K562 (cell line): ENCODE data around the gene SPATA13. TPM values are rescaled to one million over a fixed set of nuclear protein-coding genes. Genes with fewer than 3 reads are reported as not detected.

Source experiments
- ATAC-seq: fragments of 200-7000 bp; cut with Tn5 transposase; 3 replicates; pipeline ENCODE4 v1.9.1; 2020; ENCODE audit warnings: moderate library complexity
- BruUV-seq: library from RNA; stranded (reverse); fragments of 400-500 nt; replicated peaks from 2 replicates; lab custom pipeline; 2021; lab: Mats Ljungman, UMichigan
- CTCF ChIA-PET: fragments of 300-600 bp; formaldehyde crosslinking; extraction: SDS; loops from one replicate; lab custom pipeline; 2021; ENCODE audit warnings: low intra/inter-chr PET ratio; lab: Yijun Ruan, JAX
- POLR2A ChIA-PET: fragments of 300-600, 350-650 bp; sonication (Branson Sonifier 250); formaldehyde crosslinking; extraction: SDS; loops from one replicate; lab custom pipeline; 2021; ENCODE audit warnings: antibody characterized with exemption, inconsistent platforms; lab: Yijun Ruan, JAX
- DNase-seq, 4 experiments: peaks; one replicate each; pipeline versions ENCODE4 v3.0.0 to v3.0.0-alpha.2; 2011 to 2018; ENCODE audit warnings: low spot score in 3 of 4, mixed read lengths in 3 of 4; ENCODE audit errors: extremely low read depth in 1 of 4
- FAIRE-seq: peaks from 2 replicates; lab custom pipeline; 2011; peaks lifted over from hg19 to GRCh38; lab: Jason Lieb, UNC
- H2AFZ ChIP-seq: 2 replicates; pipeline ENCODE4 v1.6.0; 2011; ENCODE audit warnings: low read depth, low read length, control low read depth, inconsistent platforms
- H3K27ac ChIP-seq: fragments of 200-600 bp; 3 replicates; pipeline ENCODE4 v1.8.0; 2011; ENCODE audit warnings: low read depth, mild to moderate bottlenecking, control low read depth, inconsistent platforms, low read length, moderate library complexity, mixed read lengths; ENCODE audit errors: extremely low read depth
- H3K27me3 ChIP-seq, 2 experiments: fragments of 300-600 bp in 1 of 2; 2 replicates in 1 of 2; 3 replicates in 1 of 2; pipeline versions ENCODE4 v1.6.0 to v1.8.0; 2011; ENCODE audit warnings: inconsistent platforms in 2 of 2, low read length in 2 of 2, mild to moderate bottlenecking in 1 of 2, mixed read lengths in 1 of 2, moderate library complexity in 1 of 2; ENCODE audit not compliant: control insufficient read depth in 2 of 2, insufficient read depth in 2 of 2
- H3K36me3 ChIP-seq: fragments of 300-600 bp; 3 replicates; pipeline ENCODE4 v1.8.0; 2011; ENCODE audit warnings: mild to moderate bottlenecking, low read length, inconsistent platforms; ENCODE audit not compliant: control insufficient read depth, insufficient read depth
- H3K4me1 ChIP-seq, 2 experiments: fragments of 200-600 bp in 1 of 2; replicated peaks in 1 of 2; 2 replicates in 1 of 2; 3 replicates in 1 of 2; pipeline versions ENCODE4 v1.5.1 to v1.8.0; 2011; ENCODE audit warnings: inconsistent platforms in 2 of 2, low read length in 2 of 2, mild to moderate bottlenecking in 1 of 2, mixed read lengths in 1 of 2, moderate library complexity in 1 of 2; ENCODE audit not compliant: control insufficient read depth in 2 of 2, insufficient read depth in 2 of 2
- H3K4me2 ChIP-seq: 2 replicates; pipeline ENCODE4 v1.6.1; 2011; ENCODE audit warnings: low read length, control low read depth, inconsistent platforms, mixed read lengths; ENCODE audit not compliant: insufficient read depth
- H3K4me3 ChIP-seq: fragments of 200-600 bp; sonication (generic), shearing (Covaris generic); 2 replicates; pipeline ENCODE4 v1.5.1; 2016; ENCODE audit warnings: control low read depth, inconsistent platforms
- H3K79me2 ChIP-seq: fragments of 200-600 bp; 3 replicates; pipeline ENCODE4 v1.8.0; 2011; ENCODE audit warnings: low read length, inconsistent platforms; ENCODE audit not compliant: control insufficient read depth, insufficient read depth
- H3K9ac ChIP-seq, 2 experiments: 2 replicates each; pipeline versions ENCODE4 v1.6.0 to v1.6.1; 2011; ENCODE audit warnings: low read depth in 2 of 2, low read length in 2 of 2, control low read depth in 1 of 2, inconsistent platforms in 1 of 2, mild to moderate bottlenecking in 1 of 2, mixed read lengths in 1 of 2; ENCODE audit not compliant: insufficient read depth in 1 of 2
- H3K9me1 ChIP-seq: one replicate; pipeline ENCODE4 v1.6.0; 2011; ENCODE audit warnings: inconsistent platforms, mild to moderate bottlenecking, low read length, moderate library complexity; ENCODE audit not compliant: control insufficient read depth, insufficient read depth
- H3K9me3 ChIP-seq: replicated peaks from 2 replicates; pipeline ENCODE4 v1.5.1; 2011; ENCODE audit warnings: low read depth, low read length, inconsistent platforms; ENCODE audit not compliant: control insufficient read depth, insufficient read depth
- H4K20me1 ChIP-seq: replicated peaks from 2 replicates; pipeline ENCODE4 v1.6.1; 2011; ENCODE audit warnings: low read length, inconsistent platforms, mixed read lengths; ENCODE audit not compliant: control insufficient read depth, insufficient read depth
- ADNP ChIP-seq: fragments of 200-800 bp; sonication (Bioruptor generic); IDR thresholded peaks from 2 replicates; pipeline ENCODE4 v1.6.1; 2016; ENCODE audit warnings: missing genetic modification characterization, missing compliant biosample characterization
- ARID1B ChIP-seq: fragments of 450-650 bp; IDR thresholded peaks from 2 replicates; pipeline ENCODE4 v1.6.1; 2016; ENCODE audit warnings: antibody characterized with exemption, mild to moderate bottlenecking, inconsistent platforms
- ARID2 ChIP-seq: fragments of 450-650 bp; IDR thresholded peaks from 2 replicates; pipeline ENCODE4 v1.6.1; 2017; ENCODE audit warnings: antibody characterized with exemption, mild to moderate bottlenecking
- L3MBTL2 ChIP-seq: fragments of 450-650 bp; IDR thresholded peaks from 2 replicates; pipeline ENCODE4 v1.6.1; 2016; ENCODE audit warnings: mild to moderate bottlenecking, moderate library complexity
- NELFE ChIP-seq: IDR thresholded peaks from 2 replicates; pipeline ENCODE4 v1.6.1; 2011; ENCODE audit warnings: mild to moderate bottlenecking; ENCODE audit not compliant: insufficient read depth, insufficient read length
- OTX1 ChIP-seq: fragments of 450-650 bp; formaldehyde crosslinking; IDR thresholded peaks from 2 replicates; pipeline ENCODE4 v1.4.0; 2022; ENCODE audit warnings: mild to moderate bottlenecking
- SLC30A9 ChIP-seq: fragments of 250-450 bp; sonication (Bioruptor Pico); IDR thresholded peaks from 2 replicates; pipeline ENCODE4 v1.8.0; 2022; ENCODE audit warnings: mild to moderate bottlenecking, moderate library complexity
- U2AF1 ChIP-seq: fragments of 200-400 bp; formaldehyde crosslinking; optimal IDR thresholded peaks from 2 replicates; pipeline ENCODE3; 2017; ENCODE audit warnings: mild to moderate bottlenecking, low read depth, low read length, moderate library complexity
- ZNF668 ChIP-seq: fragments of 250-450 bp; sonication (Bioruptor Pico); IDR thresholded peaks from 2 replicates; pipeline ENCODE4 v1.8.0; 2022; ENCODE audit warnings: mild to moderate bottlenecking, inconsistent platforms
- WGBS: fragments of 100-300 bp; shearing (Covaris generic); methylation state at CpG from one replicate; pipeline ENCODE4 v1.1.6; 2016; ENCODE audit warnings: low coverage, mixed read lengths; ENCODE audit not compliant: insufficient coverage; ENCODE audit errors: missing lambda C conversion rate; 5-methylcytosine and 5-hydroxymethylcytosine counted together
- in situ Hi-C: fragments of 300-500 bp; cut with MboI; formaldehyde crosslinking; loops from 4 replicates; pipeline ENCODE4 v1.15.0; 2018; ENCODE audit warnings: inconsistent platforms, mixed read lengths
- intact Hi-C: fragments of 100-400 bp; cut with micrococcal nuclease; formaldehyde crosslinking; loops from 2 replicates; pipeline ENCODE4 v1.14.2; 2022
- polyA plus RNA-seq, 8 experiments: library from polyadenylated mRNA; depleted of rRNA in 4 of 8; stranded (reverse) in 5 of 8; unstranded in 3 of 8; fragments of >200 nt; fragmentation: Nextera tagmentation in 2 of 8; fragmentation: Illumina TruSeq in 1 of 8; extraction: Ambion mirVana in 2 of 8; extraction: Trizol in 1 of 8; gene quantifications; 2 replicates each; pipeline versions ENCODE4 v1.2.1 to v1.2.3, GENCODE V29; 2011 to 2014; ENCODE audit warnings: inconsistent platforms in 1 of 8, missing spikeins in 1 of 8
- total RNA-seq, 7 experiments: library from RNA; depleted of rRNA in 6 of 7; stranded (reverse); fragments of >200 nt in 6 of 7; fragmentation: Illumina TruSeq in 2 of 7; extraction: Trizol in 2 of 7; gene quantifications; 2 replicates each; pipeline versions ENCODE4 v1.2.1 to v1.2.3, GENCODE V29; 2011 to 2021; ENCODE audit warnings: low replicate concordance in 1 of 7
- TF ChIP-seq, protein P1 (sequence below), 2 experiments: fragments of 450-650 bp; IDR thresholded peaks; 2 replicates each; pipeline ENCODE4 v1.6.1; 2016
- TF ChIP-seq, protein P2 (sequence below): fragments of 450-650 bp; formaldehyde crosslinking; IDR thresholded peaks from 2 replicates; pipeline ENCODE4 v1.4.0; 2022; ENCODE audit warnings: missing genetic modification characterization

Gene SPATA13
- total and polyA plus RNA-seq, 9 of the 15 experiments (the other 6 are each of a cell fraction or from before 2014, with no cell fraction given) = 0.08 to 0.99 (median 0.21) TPM; not detected in 2

DNA sequence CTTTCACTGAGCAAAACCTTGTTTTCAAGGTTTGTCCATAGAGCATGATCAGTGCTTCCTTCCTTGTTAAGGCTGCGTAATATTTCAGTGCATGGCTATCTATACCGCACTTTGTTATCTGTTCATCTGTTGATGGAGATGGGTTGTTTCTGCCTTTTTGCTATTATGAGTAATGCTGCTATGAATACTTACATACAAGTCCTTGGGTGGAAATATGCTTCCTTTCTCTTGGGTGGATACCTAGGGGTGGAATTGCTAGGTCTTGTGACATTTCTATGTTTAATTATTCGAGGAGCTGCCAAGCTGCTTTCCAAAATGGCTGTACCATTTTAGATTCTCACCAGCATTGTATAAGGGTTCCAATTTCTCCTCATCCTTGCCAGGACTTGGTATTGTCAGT, 70.9 kb downstream of the SPATA13 start:
- Histone ChIP-seq H2AFZ (no peak overlapping the region), H3K4me1 (no peaks in the 10 kb centered on the region), H3K9me3 (no peaks in the 10 kb centered on the region), H3K4me3 (no peak overlapping the region), H3K27me3 (no peaks in the 10 kb centered on the region), H3K9me1 (no peaks in the 10 kb centered on the region), H3K27ac (no peak overlapping the region), H3K4me2 (no peak overlapping the region), H3K9ac (no peak overlapping the region), H4K20me1 (no peaks in the 10 kb centered on the region; the same call in 1 of the 2 replicates), H3K36me3 (no peaks in the 10 kb centered on the region), H3K79me2 (no peaks in the 10 kb centered on the region)
- intact Hi-C loops (no loop called here), in situ Hi-C loops (loop anchor here (10.0 kb wide), 1 partner anchor 217 kb away; no protein-coding TSS in a partner anchor)
- WGBS = 4% methylated on average over 3 of the region's 3 CpGs
- CTCF ChIA-PET = no interaction called here
- DNase-seq = no peak
- ATAC-seq = no peak
- no peak for FAIRE-seq
- POLR2A ChIA-PET = no interaction called here
- TF ChIP-seq OTX1 (CRISPR knock-in tag) = no peak
- no peak for TF ChIP-seq ARID1B
- TF ChIP-seq ARID2 = no peak
- TF ChIP-seq, protein P1, sequence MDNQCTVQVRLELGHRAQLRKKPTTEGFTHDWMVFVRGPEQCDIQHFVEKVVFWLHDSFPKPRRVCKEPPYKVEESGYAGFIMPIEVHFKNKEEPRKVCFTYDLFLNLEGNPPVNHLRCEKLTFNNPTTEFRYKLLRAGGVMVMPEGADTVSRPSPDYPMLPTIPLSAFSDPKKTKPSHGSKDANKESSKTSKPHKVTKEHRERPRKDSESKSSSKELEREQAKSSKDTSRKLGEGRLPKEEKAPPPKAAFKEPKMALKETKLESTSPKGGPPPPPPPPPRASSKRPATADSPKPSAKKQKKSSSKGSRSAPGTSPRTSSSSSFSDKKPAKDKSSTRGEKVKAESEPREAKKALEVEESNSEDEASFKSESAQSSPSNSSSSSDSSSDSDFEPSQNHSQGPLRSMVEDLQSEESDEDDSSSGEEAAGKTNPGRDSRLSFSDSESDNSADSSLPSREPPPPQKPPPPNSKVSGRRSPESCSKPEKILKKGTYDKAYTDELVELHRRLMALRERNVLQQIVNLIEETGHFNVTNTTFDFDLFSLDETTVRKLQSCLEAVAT (IDR thresholded peaks at IDR 0.05) = no peak
- TF ChIP-seq U2AF1 = no peak
- no peak for TF ChIP-seq ADNP (tag)
- TF ChIP-seq, protein P2, sequence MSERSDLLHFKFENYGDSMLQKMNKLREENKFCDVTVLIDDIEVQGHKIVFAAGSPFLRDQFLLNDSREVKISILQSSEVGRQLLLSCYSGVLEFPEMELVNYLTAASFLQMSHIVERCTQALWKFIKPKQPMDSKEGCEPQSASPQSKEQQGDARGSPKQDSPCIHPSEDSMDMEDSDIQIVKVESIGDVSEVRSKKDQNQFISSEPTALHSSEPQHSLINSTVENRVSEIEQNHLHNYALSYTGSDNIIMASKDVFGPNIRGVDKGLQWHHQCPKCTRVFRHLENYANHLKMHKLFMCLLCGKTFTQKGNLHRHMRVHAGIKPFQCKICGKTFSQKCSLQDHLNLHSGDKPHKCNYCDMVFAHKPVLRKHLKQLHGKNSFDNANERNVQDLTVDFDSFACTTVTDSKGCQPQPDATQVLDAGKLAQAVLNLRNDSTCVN (CRISPR knock-in tag) = no peak
- no peak for TF ChIP-seq NELFE
- no peak for TF ChIP-seq SLC30A9 (CRISPR knock-in tag)
- TF ChIP-seq ZNF668 (CRISPR knock-in tag) = no peak
- TF ChIP-seq L3MBTL2 = no peak
- BruUV-seq = no TSS peak
